ENCODE results near the gene STK32C.
"Not testable (repeated sequence)": the region's sequence is repeated elsewhere in the genome, so short reads cannot be mapped to it uniquely, and the experiment has no call there.

STK32C gene

GRCh38 chr10:132168571-132169030, 139.1 kb downstream of the STK32C start:
- no peaks in the 10 kb centered on the region for H3K36me3 ChIP-seq (ENCODE audit: insufficient read depth, low read length)
- H3K4me1 ChIP-seq (ENCODE audit: insufficient read depth, low read length) = no peaks in the 10 kb centered on the region; the same call in 1 of the 2 replicates
- no peaks in the 10 kb centered on the region for H3K9me3 ChIP-seq (ENCODE audit: control insufficient read depth, insufficient read depth, low read length)
- H3K9ac ChIP-seq (ENCODE audit: low read depth, low read length) = no peak overlapping the region

GRCh38 chr10:132167976-132168375, 139.8 kb downstream of the STK32C start:
- H3K36me3 ChIP-seq (ENCODE audit: insufficient read depth, low read length) = no peaks in the 10 kb centered on the region
- H3K9me3 ChIP-seq (ENCODE audit: control insufficient read depth, insufficient read depth, low read length) = no peaks in the 10 kb centered on the region
- H3K9ac ChIP-seq (ENCODE audit: low read depth, low read length) = no peak overlapping the region
- peaks cover 2% of the 10 kb centered on the region; the same call in 1 of the 2 replicates for H3K4me1 ChIP-seq (ENCODE audit: insufficient read depth, low read length)

GRCh38 chr10:132167041-132167674, 140.6 kb downstream of the STK32C start:
- no peaks in the 10 kb centered on the region for H3K9me3 ChIP-seq (ENCODE audit: control insufficient read depth, insufficient read depth, low read length)
- H3K9ac ChIP-seq (ENCODE audit: low read depth, low read length) = no peak overlapping the region
- no peaks in the 10 kb centered on the region for H3K36me3 ChIP-seq (ENCODE audit: insufficient read depth, low read length)
- peaks cover 10% of the 10 kb centered on the region for H3K4me1 ChIP-seq (ENCODE audit: insufficient read depth, low read length)

GRCh38 chr10:132166216-132166950, 141.4 kb downstream of the STK32C start:
- Histone ChIP-seq H3K4me1 (ENCODE audit: insufficient read depth, low read length) (peaks cover 14% of the 10 kb centered on the region), H3K36me3 (ENCODE audit: insufficient read depth, low read length) (no peaks in the 10 kb centered on the region), H3K9me3 (ENCODE audit: control insufficient read depth, insufficient read depth, low read length) (no peaks in the 10 kb centered on the region), H3K9ac (ENCODE audit: low read depth, low read length) (no peak overlapping the region)

DNA sequence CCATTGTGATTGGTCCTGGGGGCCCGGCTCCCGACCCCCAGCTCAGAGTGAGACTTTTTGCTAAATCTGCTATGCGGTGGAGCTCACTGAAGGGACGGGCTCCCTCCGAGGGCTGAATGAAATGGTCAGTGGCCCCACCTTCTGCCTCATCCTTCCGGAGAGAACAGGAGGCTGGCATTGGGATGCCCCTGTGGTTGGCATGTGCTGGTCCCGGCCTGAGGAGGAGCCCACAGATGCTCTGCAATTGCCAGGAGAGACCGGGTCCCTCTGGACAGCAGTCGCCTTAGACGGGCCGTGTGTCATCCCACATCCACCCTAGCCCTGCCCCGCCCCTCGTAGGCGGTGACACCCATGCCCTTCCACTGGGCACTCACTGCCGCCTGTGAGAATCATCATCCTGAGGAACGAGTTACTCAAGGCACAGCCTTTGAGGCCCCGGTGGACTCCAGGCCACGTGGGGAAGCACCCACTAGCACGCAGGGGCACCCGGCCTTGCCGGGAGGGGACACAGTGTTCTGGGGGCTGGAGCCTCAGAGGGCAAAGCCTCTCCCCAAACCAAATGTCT, 142.3 kb downstream of the STK32C start:
- no peak overlapping the region for H3K9ac ChIP-seq (ENCODE audit: low read depth, low read length)
- H3K9me3 ChIP-seq (ENCODE audit: control insufficient read depth, insufficient read depth, low read length) = no peaks in the 10 kb centered on the region
- peaks cover 14% of the 10 kb centered on the region for H3K4me1 ChIP-seq (ENCODE audit: insufficient read depth, low read length)
- H3K36me3 ChIP-seq (ENCODE audit: insufficient read depth, low read length) = no peaks in the 10 kb centered on the region

- Histone ChIP-seq H3K9ac (ENCODE audit: low read depth, low read length) (no peak overlapping the region), H3K4me1 (ENCODE audit: insufficient read depth, low read length) (peaks cover 14% of the 10 kb centered on the region), H3K9me3 (ENCODE audit: control insufficient read depth, insufficient read depth, low read length) (no peaks in the 10 kb centered on the region), H3K36me3 (ENCODE audit: insufficient read depth, low read length) (no peaks in the 10 kb centered on the region)
These were observed 142.9 kb downstream of the STK32C start for GRCh38 chr10:132164761-132165278.

- Histone ChIP-seq H3K36me3 (ENCODE audit: insufficient read depth, low read length) (no peaks in the 10 kb centered on the region), H3K4me1 (ENCODE audit: insufficient read depth, low read length) (peaks cover 14% of the 10 kb centered on the region), H3K9me3 (ENCODE audit: control insufficient read depth, insufficient read depth, low read length) (no peaks in the 10 kb centered on the region), H3K9ac (ENCODE audit: low read depth, low read length) (no peak overlapping the region)
These were observed 143.8 kb downstream of the STK32C start for GRCh38 chr10:132163826-132164515.

- Histone ChIP-seq H3K4me1 (ENCODE audit: insufficient read depth, low read length) (peaks cover 14% of the 10 kb centered on the region), H3K36me3 (ENCODE audit: insufficient read depth, low read length) (no peaks in the 10 kb centered on the region), H3K9ac (ENCODE audit: low read depth, low read length) (peak overlapping the region; percentile 33; the same call in 1 of the 2 replicates), H3K9me3 (ENCODE audit: control insufficient read depth, insufficient read depth, low read length) (no peaks in the 10 kb centered on the region)
These were observed 144.4 kb downstream of the STK32C start for GRCh38 chr10:132163278-132163765.

DNA sequence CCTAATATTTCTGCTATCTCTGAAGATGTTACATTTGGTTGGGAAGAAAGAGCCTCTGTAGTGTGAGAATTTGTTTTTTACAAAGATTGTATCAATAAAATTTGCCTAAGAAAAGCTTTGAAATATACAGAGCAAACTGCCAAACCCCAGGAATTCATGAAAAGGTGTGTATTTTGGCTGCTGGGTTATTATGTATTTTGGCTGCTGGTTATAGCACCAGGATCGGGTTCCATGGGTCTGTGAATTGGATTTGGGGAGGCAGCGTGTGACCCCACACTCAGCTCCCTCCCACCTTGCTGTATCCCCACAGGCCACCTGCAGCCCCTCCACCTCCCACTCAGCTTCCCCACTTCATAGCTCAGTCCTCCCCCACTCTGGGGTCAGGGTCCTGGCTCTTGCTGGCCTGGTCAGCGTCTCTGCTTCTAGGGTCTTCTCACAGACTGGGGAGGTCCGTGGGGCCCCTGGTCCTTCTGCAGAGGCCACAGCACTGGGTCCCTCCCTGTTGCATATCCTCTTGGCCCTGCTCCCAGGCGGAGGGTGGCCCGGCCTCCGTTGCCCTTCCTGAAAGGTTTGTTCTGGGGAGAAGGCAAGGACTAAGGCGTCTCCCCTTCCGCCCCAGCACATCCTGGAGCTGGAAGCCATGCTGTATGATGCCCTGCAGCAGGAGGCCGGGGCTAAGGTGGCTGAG, 145.0 kb downstream of the STK32C start:
- H3K9ac ChIP-seq (ENCODE audit: low read depth, low read length) = peak overlapping the region; percentile 33; the same call in 1 of the 2 replicates
- no peaks in the 10 kb centered on the region for H3K9me3 ChIP-seq (ENCODE audit: control insufficient read depth, insufficient read depth, low read length)
- no peaks in the 10 kb centered on the region for H3K36me3 ChIP-seq (ENCODE audit: insufficient read depth, low read length)
- H3K4me1 ChIP-seq (ENCODE audit: insufficient read depth, low read length) = peaks cover 14% of the 10 kb centered on the region

DNA sequence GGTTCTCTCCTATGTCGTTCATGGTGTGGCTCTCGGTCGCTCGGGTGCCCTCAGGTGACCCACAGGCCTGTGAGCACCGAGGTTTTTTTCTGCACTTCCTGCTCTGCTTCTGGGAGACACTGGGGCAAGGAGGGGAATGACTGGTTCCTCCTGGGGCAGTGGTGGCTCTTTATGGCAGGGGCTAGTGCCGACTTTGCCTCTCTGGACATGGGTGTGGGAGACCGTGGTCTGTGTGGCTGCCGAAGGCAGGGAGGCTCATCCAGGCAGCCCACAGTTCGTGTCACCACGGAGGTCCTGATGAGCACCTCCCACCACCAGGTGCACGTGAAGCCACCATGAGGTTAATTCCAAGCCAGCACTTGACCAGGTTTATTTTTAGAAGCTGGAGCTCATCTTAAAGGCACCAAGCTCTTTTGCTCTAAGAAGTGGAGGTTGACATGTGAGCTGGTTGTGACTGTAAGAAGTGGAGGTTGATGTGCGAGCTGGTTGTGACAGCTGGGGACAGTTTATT, 145.7 kb downstream of the STK32C start:
- Histone ChIP-seq H3K4me1 (ENCODE audit: insufficient read depth, low read length) (peaks cover 14% of the 10 kb centered on the region), H3K9ac (ENCODE audit: low read depth, low read length) (no peak overlapping the region), H3K36me3 (ENCODE audit: insufficient read depth, low read length) (no peaks in the 10 kb centered on the region), H3K9me3 (ENCODE audit: control insufficient read depth, insufficient read depth, low read length) (no peaks in the 10 kb centered on the region)

- H3K9me3 ChIP-seq (ENCODE audit: control insufficient read depth, insufficient read depth, low read length); H3K9ac ChIP-seq (ENCODE audit: low read depth, low read length); H3K36me3 ChIP-seq (ENCODE audit: insufficient read depth, low read length): not testable (repeated sequence)
- peaks cover 14% of the 10 kb centered on the region for H3K4me1 ChIP-seq (ENCODE audit: insufficient read depth, low read length)
These were observed 146.7 kb downstream of the STK32C start for GRCh38 chr10:132160834-132161622.

- H3K4me1 ChIP-seq (ENCODE audit: insufficient read depth, low read length) = peaks cover 14% of the 10 kb centered on the region
- not testable (repeated sequence) for H3K9ac ChIP-seq (ENCODE audit: low read depth, low read length); H3K9me3 ChIP-seq (ENCODE audit: control insufficient read depth, insufficient read depth, low read length); H3K36me3 ChIP-seq (ENCODE audit: insufficient read depth, low read length)
These were observed 147.5 kb downstream of the STK32C start for GRCh38 chr10:132160231-132160630.

All from ES-I3 (cell line).